Panc1 (cell line): ENCODE results near the gene TRAPPC8.

Source experiments
- CTCF ChIP-seq: fragments of 450-650 bp; IDR thresholded peaks from 2 replicates; pipeline ENCODE4 v1.5.1; 2017; ENCODE audit warnings: mild to moderate bottlenecking
- POLR2AphosphoS5 ChIP-seq: IDR thresholded peaks from 2 replicates; pipeline ENCODE4 v1.6.1; 2012; ENCODE audit warnings: mild to moderate bottlenecking, low read depth, low read length, moderate library complexity
- REST ChIP-seq, 2 experiments: IDR thresholded peaks; 2 replicates each; pipeline ENCODE4 v1.6.1; 2011 to 2012; ENCODE audit warnings: low read depth in 2 of 2, control low read depth in 1 of 2, low read length in 1 of 2, mild to moderate bottlenecking in 1 of 2, moderate library complexity in 1 of 2; ENCODE audit not compliant: insufficient read depth in 1 of 2
- SIN3A ChIP-seq: IDR thresholded peaks from 2 replicates; pipeline ENCODE4 v1.6.1; 2012; ENCODE audit warnings: low read depth, mild to moderate bottlenecking, low read length, moderate library complexity, borderline replicate concordance; ENCODE audit not compliant: insufficient read depth
- TCF7L2 ChIP-seq: IDR thresholded peaks from 2 replicates; pipeline ENCODE4 v1.6.1; 2011; ENCODE audit warnings: mild to moderate bottlenecking, low read depth, low read length, inconsistent platforms

GRCh38 chr18:31942291-31942998 is 483 bp downstream of the TRAPPC8 start:
- no peak for TF ChIP-seq CTCF
- TF ChIP-seq REST (IDR thresholded peaks at IDR 0.05; ENCODE audit: insufficient read depth in 1 of 2, low read depth in 2 of 2, low read length in 1 of 2): no peak
- TF ChIP-seq SIN3A: no peak
- no peak for TF ChIP-seq POLR2AphosphoS5
- no peak for TF ChIP-seq TCF7L2
